Neuronal stem cell (in vitro differentiated cells): Measurements from ENCODE around the gene PDZRN3.

Source experiments
- DNase-seq: peaks from one replicate; pipeline ENCODE4 v3.0.0-alpha.2; 2013; ENCODE audit warnings: low spot score
- H2AFZ ChIP-seq: one replicate; pipeline ENCODE4 v1.6.1; 2013; ENCODE audit warnings: mild to moderate bottlenecking, low read length, inconsistent platforms
- H2AK5ac ChIP-seq: 2 replicates; pipeline ENCODE4 v1.6.1; 2013; ENCODE audit warnings: low read depth, mild to moderate bottlenecking, inconsistent platforms, low read length, moderate library complexity, mixed read lengths
- H2BK120ac ChIP-seq: 2 replicates; pipeline ENCODE4 v1.6.1; 2013; ENCODE audit warnings: low read depth, mild to moderate bottlenecking, inconsistent platforms, low read length, moderate library complexity, mixed read lengths
- H2BK12ac ChIP-seq: one replicate; pipeline ENCODE4 v1.6.1; 2013; ENCODE audit warnings: low read length, inconsistent platforms
- H2BK15ac ChIP-seq: 2 replicates; pipeline ENCODE4 v1.6.1; 2013; ENCODE audit warnings: mild to moderate bottlenecking, low read length, inconsistent platforms, mixed read lengths
- H2BK5ac ChIP-seq: one replicate; pipeline ENCODE4 v1.6.1; 2013; ENCODE audit warnings: inconsistent platforms, mild to moderate bottlenecking, low read length, moderate library complexity
- H3K14ac ChIP-seq: one replicate; pipeline ENCODE4 v1.6.1; 2013; ENCODE audit warnings: low read length, inconsistent platforms
- H3K18ac ChIP-seq: 2 replicates; pipeline ENCODE4 v1.6.1; 2013; ENCODE audit warnings: low read length, inconsistent platforms
- H3K23ac ChIP-seq: 2 replicates; pipeline ENCODE4 v1.6.1; 2013; ENCODE audit warnings: low read depth, mild to moderate bottlenecking, mixed read lengths, low read length, inconsistent platforms; ENCODE audit not compliant: poor library complexity
- H3K27ac ChIP-seq: replicated peaks from 3 replicates; pipeline ENCODE4 v1.5.1; 2013; ENCODE audit warnings: low read length, inconsistent platforms
- H3K27me3 ChIP-seq, 3 experiments: 2 replicates each; pipeline ENCODE4 v1.6.1; 2013; ENCODE audit warnings: low read length in 3 of 3, mild to moderate bottlenecking in 2 of 3, inconsistent platforms in 1 of 3, low read depth in 1 of 3, mixed read lengths in 1 of 3, moderate library complexity in 1 of 3; ENCODE audit not compliant: control insufficient read depth in 3 of 3, insufficient read depth in 3 of 3
- H3K36me3 ChIP-seq, 2 donors: replicated peaks in 1 of 2; 2 replicates each; pipeline ENCODE4 v1.6.1; 2013; ENCODE audit warnings: low read length in 2 of 2; ENCODE audit not compliant: control insufficient read depth in 2 of 2, insufficient read depth in 2 of 2
- H3K4ac ChIP-seq: 2 replicates; pipeline ENCODE4 v1.6.1; 2013; ENCODE audit warnings: inconsistent platforms, mild to moderate bottlenecking, low read length, moderate library complexity
- H3K4me1 ChIP-seq, 2 donors: 1 replicate in 1 of 2; 2 replicates in 1 of 2; pipeline ENCODE4 v1.6.1; 2013; ENCODE audit warnings: low read length in 2 of 2, low read depth in 1 of 2; ENCODE audit not compliant: control insufficient read depth in 2 of 2, insufficient read depth in 1 of 2
- H3K4me2 ChIP-seq: one replicate; pipeline ENCODE4 v1.6.1; 2013; ENCODE audit warnings: mild to moderate bottlenecking, low read length, inconsistent platforms; ENCODE audit not compliant: insufficient read depth, poor library complexity, severe bottlenecking
- H3K4me3 ChIP-seq, 2 donors: 2 replicates each; pipeline ENCODE4 v1.5.1; 2013; ENCODE audit warnings: low read length in 2 of 2, mild to moderate bottlenecking in 2 of 2, inconsistent platforms in 1 of 2, moderate library complexity in 1 of 2
- H3K79me1 ChIP-seq: one replicate; pipeline ENCODE4 v1.6.1; 2013; ENCODE audit warnings: low read depth, mild to moderate bottlenecking, inconsistent platforms, low read length, moderate library complexity
- H3K9ac ChIP-seq: one replicate; pipeline ENCODE4 v1.6.1; 2013; ENCODE audit warnings: mild to moderate bottlenecking, low read depth, low read length, inconsistent platforms; ENCODE audit not compliant: poor library complexity
- H3K9me3 ChIP-seq, 2 donors: replicated peaks in 1 of 2; 2 replicates each; pipeline versions ENCODE3 to v1.6.1; 2013; ENCODE audit warnings: low read length in 2 of 2, mild to moderate bottlenecking in 2 of 2, inconsistent platforms in 1 of 2, low read depth in 1 of 2, mixed read lengths in 1 of 2, moderate library complexity in 1 of 2; ENCODE audit not compliant: control insufficient read depth in 2 of 2, insufficient read depth in 1 of 2
- H4K8ac ChIP-seq: one replicate; pipeline ENCODE4 v1.6.1; 2013; ENCODE audit warnings: low read depth, mild to moderate bottlenecking, inconsistent platforms, low read length, moderate library complexity
- H4K91ac ChIP-seq: one replicate; pipeline ENCODE4 v1.6.1; 2013; ENCODE audit warnings: low read length, low read depth, mild to moderate bottlenecking, inconsistent platforms; ENCODE audit not compliant: poor library complexity
- WGBS, 2 donors: extraction: QIAGEN DNeasy Blood & Tissue Kit; methylation state at CpG; one replicate each; pipeline ENCODE4 v1.1.7; 2013; ENCODE audit warnings: missing lambda C conversion rate in 2 of 2, mixed read lengths in 1 of 2; ENCODE audit not compliant: insufficient read length in 2 of 2, insufficient replicate concordance in 1 of 2; ENCODE audit errors: extremely low coverage in 2 of 2; 5-methylcytosine and 5-hydroxymethylcytosine counted together

Gene PDZRN3

DNA sequence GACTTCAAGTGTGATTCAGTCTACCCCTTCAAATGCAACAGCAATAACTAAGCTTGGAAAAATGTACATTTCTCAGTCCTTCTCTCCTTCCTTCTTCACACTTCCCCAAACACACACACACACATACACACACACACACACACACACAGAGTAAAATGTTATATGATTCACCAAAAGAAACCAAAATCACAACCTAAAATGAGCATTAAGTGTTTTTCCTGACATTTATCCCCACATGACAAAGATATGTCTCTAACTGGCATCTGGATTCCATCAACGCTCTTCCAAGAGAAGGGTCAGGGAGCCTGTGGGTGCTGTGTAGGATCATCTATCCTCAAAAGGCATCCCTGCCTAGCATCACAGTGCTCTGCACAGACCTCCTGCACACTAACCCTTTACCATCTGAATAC lies 21.0 kb downstream of the PDZRN3 start:
- Histone ChIP-seq H3K4me3 (no peak overlapping the region), H2BK12ac (no peak overlapping the region), H3K4ac (no peak overlapping the region), H3K4me1 (peaks cover 2 to 53% of the 10 kb centered on the region in 2 donors), H3K4me2 (no peak overlapping the region), H3K23ac (no peak overlapping the region), H2BK5ac (no peak overlapping the region), H2AFZ (no peak overlapping the region), H3K18ac (no peak overlapping the region), H3K27ac (no peak overlapping the region), H3K36me3 (peaks cover 2 to 50% of the 10 kb centered on the region in 2 donors), H4K8ac (no peak overlapping the region), H3K14ac (no peak overlapping the region), H2AK5ac (no peak overlapping the region), H3K9ac (no peak overlapping the region), H2BK120ac (no peak overlapping the region), H3K9me3 (no peaks in the 10 kb centered on the region), H3K79me1 (no peaks in the 10 kb centered on the region), H3K27me3 (no peaks in the 10 kb centered on the region), H4K91ac (no peak overlapping the region), H2BK15ac (no peak overlapping the region)
- no CpG with 5 or more reads among the region's 1 CpG for WGBS, 2 donors
- no peak for DNase-seq

DNA sequence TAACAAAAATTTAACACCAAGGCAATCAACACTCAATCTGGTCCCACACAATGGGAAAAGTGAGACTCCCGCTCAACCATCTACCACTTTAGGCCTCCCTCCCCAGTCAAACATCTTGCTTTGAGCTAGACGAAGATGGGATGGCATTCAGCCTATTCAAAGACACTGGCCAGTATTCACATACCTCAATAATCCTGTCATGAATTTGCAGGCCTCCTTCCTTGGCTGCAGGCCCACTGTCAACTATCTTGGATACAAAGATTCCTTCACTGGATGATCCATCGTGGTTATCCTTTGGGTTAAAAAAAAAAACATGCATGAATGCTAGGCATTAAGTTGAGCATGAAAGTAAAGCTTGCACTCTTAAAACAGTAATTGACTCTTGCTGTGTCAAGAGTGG lies 22.6 kb downstream of the PDZRN3 start:
- no peak overlapping the region for H3K4ac ChIP-seq
- H2AFZ ChIP-seq, result no peak overlapping the region
- no peak overlapping the region for H2BK120ac ChIP-seq
- H2BK12ac ChIP-seq, result no peak overlapping the region
- no peak overlapping the region for H3K23ac ChIP-seq
- WGBS, 2 donors, result no CpG with 5 or more reads among the region's 3 CpGs
- H3K18ac ChIP-seq, result no peak overlapping the region
- H2AK5ac ChIP-seq, result no peak overlapping the region
- peaks cover 2 to 50% of the 10 kb centered on the region in 2 donors for H3K4me1 ChIP-seq
- no peak overlapping the region for H3K4me2 ChIP-seq
- DNase-seq, result no peak
- H3K9ac ChIP-seq, result no peak overlapping the region
- no peaks in the 10 kb centered on the region for H3K27me3 ChIP-seq
- H3K27ac ChIP-seq, result no peak overlapping the region
- peaks cover 0 to 5% of the 10 kb centered on the region in 2 donors for H3K9me3 ChIP-seq
- no peak overlapping the region for H4K8ac ChIP-seq
- no peak overlapping the region for H2BK5ac ChIP-seq
- peaks cover 0 to 54% of the 10 kb centered on the region in 2 donors for H3K36me3 ChIP-seq
- no peak overlapping the region for H2BK15ac ChIP-seq
- H3K79me1 ChIP-seq, result no peaks in the 10 kb centered on the region
- no peak overlapping the region for H3K14ac ChIP-seq
- H4K91ac ChIP-seq, result no peak overlapping the region
- H3K4me3 ChIP-seq, result no peak overlapping the region

DNA sequence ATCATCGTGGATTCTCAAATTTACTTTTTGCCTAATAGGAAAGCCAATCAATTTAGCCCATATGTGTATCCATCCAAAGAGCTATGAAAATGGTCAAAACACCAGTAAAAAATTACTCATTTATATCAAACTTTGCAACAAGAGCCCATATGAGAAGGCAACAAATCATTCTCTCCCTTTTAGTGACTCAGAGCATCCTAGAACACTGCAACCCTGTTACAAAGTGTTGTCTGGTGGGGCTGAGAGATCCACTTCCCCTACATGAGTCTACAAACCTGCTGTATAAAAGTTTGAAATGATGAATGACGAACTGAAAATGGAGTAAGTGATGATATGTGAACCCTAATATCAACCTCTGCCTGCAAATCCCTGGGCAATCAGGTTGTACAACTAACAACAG lies 23.3 kb downstream of the PDZRN3 start:
- peaks cover 0 to 54% of the 10 kb centered on the region in 2 donors for H3K36me3 ChIP-seq
- H3K23ac ChIP-seq, result no peak overlapping the region
- H2BK5ac ChIP-seq, result no peak overlapping the region
- no peak overlapping the region for H3K4me2 ChIP-seq
- H3K18ac ChIP-seq, result no peak overlapping the region
- no peak overlapping the region for H3K9ac ChIP-seq
- WGBS, 2 donors, result no CpG with 5 or more reads among the region's 2 CpGs
- DNase-seq, result no peak
- H3K14ac ChIP-seq, result no peak overlapping the region
- H2BK12ac ChIP-seq, result no peak overlapping the region
- no peak overlapping the region for H4K8ac ChIP-seq
- H4K91ac ChIP-seq, result no peak overlapping the region
- no peaks in the 10 kb centered on the region for H3K79me1 ChIP-seq
- H2BK120ac ChIP-seq, result no peak overlapping the region
- H3K9me3 ChIP-seq, result peaks cover 0 to 9% of the 10 kb centered on the region in 2 donors
- no peaks in the 10 kb centered on the region for H3K27me3 ChIP-seq
- H2AK5ac ChIP-seq, result no peak overlapping the region
- no peak overlapping the region for H3K27ac ChIP-seq
- H3K4me3 ChIP-seq, result no peak overlapping the region
- peaks cover 2 to 50% of the 10 kb centered on the region in 2 donors for H3K4me1 ChIP-seq
- no peak overlapping the region for H2BK15ac ChIP-seq
- H2AFZ ChIP-seq, result no peak overlapping the region
- H3K4ac ChIP-seq, result no peak overlapping the region

DNA sequence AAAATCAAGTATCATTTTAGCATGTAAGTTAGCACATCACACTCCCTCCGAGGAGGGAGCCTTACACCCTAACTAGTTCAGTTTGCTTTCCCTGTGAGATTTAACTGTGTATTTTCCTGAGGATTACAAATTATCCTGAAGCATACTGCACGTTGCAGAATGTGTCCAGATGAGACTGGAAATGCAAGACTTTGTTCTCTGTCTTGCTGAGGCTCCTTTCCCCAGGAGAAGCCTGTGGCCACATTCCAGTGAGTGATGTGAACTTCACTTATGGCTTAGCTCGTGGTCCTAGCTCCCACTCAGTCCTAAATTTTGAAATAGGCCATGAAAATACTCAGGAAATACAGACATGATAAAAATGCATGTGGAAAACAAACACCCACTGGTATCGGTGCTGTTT lies 23.7 kb downstream of the PDZRN3 start:
- H2BK15ac ChIP-seq, result no peak overlapping the region
- no peak overlapping the region for H2AK5ac ChIP-seq
- no peak overlapping the region for H3K18ac ChIP-seq
- no peak overlapping the region for H2BK5ac ChIP-seq
- H3K36me3 ChIP-seq, result peaks cover 0 to 54% of the 10 kb centered on the region in 2 donors
- H3K4ac ChIP-seq, result no peak overlapping the region
- no peak for DNase-seq
- no peak overlapping the region for H4K8ac ChIP-seq
- H3K4me2 ChIP-seq, result no peak overlapping the region
- H2BK12ac ChIP-seq, result no peak overlapping the region
- H3K9ac ChIP-seq, result no peak overlapping the region
- peaks cover 0 to 13% of the 10 kb centered on the region in 2 donors for H3K9me3 ChIP-seq
- H3K79me1 ChIP-seq, result no peaks in the 10 kb centered on the region
- peak overlapping the region; percentile 56 for H2AFZ ChIP-seq
- H3K27ac ChIP-seq, result no peak overlapping the region
- no peak overlapping the region for H3K4me3 ChIP-seq
- H2BK120ac ChIP-seq, result no peak overlapping the region
- H3K14ac ChIP-seq, result no peak overlapping the region
- no peak overlapping the region for H4K91ac ChIP-seq
- H3K23ac ChIP-seq, result no peak overlapping the region
- peaks cover 2 to 50% of the 10 kb centered on the region in 2 donors for H3K4me1 ChIP-seq
- no CpG with 5 or more reads among the region's 4 CpGs for WGBS, 2 donors
- no peaks in the 10 kb centered on the region for H3K27me3 ChIP-seq
